HG03108 (cell line): Measurements from ENCODE around the gene P2RY14.
"Not testable (repeated sequence)": the region's sequence is repeated elsewhere in the genome, so short reads cannot be mapped to it uniquely, and the experiment has no call there.

ENCODE experiments used
- ATAC-seq: cut with Tn5 transposase; IDR thresholded peaks from one replicate; pipeline ENCODE4 v1.9.1; 2021; ENCODE audit warnings: moderate library complexity; ENCODE audit not compliant: unreplicated experiment

Gene P2RY14

GRCh38 chr3:151265166-151265565 is 13.2 kb downstream of the P2RY14 start:
- ATAC-seq: no peak

GRCh38 chr3:151264605-151265004 is 13.7 kb downstream of the P2RY14 start:
- ATAC-seq: no peak

GRCh38 chr3:151262871-151263525 is 15.3 kb downstream of the P2RY14 start:
- no peak for ATAC-seq

- ATAC-seq: no peak
Measured at GRCh38 chr3:151259664-151260063, 18.7 kb downstream of the P2RY14 start.

GRCh38 chr3:151256749-151257148 is 21.6 kb downstream of the P2RY14 start:
- no peak for ATAC-seq

GRCh38 chr3:151248772-151249337 is 29.5 kb downstream of the P2RY14 start:
- ATAC-seq: no peak

- not testable (repeated sequence) for ATAC-seq
Measured at GRCh38 chr3:151242006-151242405, 36.3 kb downstream of the P2RY14 start.

- no peak for ATAC-seq
Measured at GRCh38 chr3:151236736-151237135, 41.6 kb downstream of the P2RY14 start.

GRCh38 chr3:151236316-151236715 is 42.0 kb downstream of the P2RY14 start:
- ATAC-seq: no peak

GRCh38 chr3:151234825-151235224 is 43.5 kb downstream of the P2RY14 start:
- no peak for ATAC-seq

GRCh38 chr3:151232991-151233390 is 45.4 kb downstream of the P2RY14 start:
- no peak for ATAC-seq

- not testable (repeated sequence) for ATAC-seq
Measured at GRCh38 chr3:151232403-151232802, 45.9 kb downstream of the P2RY14 start.

GRCh38 chr3:151230646-151231045 is 47.7 kb downstream of the P2RY14 start:
- ATAC-seq: no peak

GRCh38 chr3:151228666-151229040 is 49.7 kb downstream of the P2RY14 start:
- no peak for ATAC-seq

GRCh38 chr3:151227807-151228665 is 50.3 kb downstream of the P2RY14 start:
- peak; percentile 82 for ATAC-seq

- peak; percentile 15 for ATAC-seq
Measured at GRCh38 chr3:151227266-151227806, 51.0 kb downstream of the P2RY14 start.

GRCh38 chr3:151226825-151227224 is 51.5 kb downstream of the P2RY14 start:
- ATAC-seq: no peak

- ATAC-seq: no peak
Measured at GRCh38 chr3:151226088-151226563, 52.2 kb downstream of the P2RY14 start.

GRCh38 chr3:151225040-151225975 is 53.0 kb downstream of the P2RY14 start:
- no peak for ATAC-seq

- no peak for ATAC-seq
Measured at GRCh38 chr3:151224268-151224866, 54.0 kb downstream of the P2RY14 start.
